ENCODE results near the gene ARHGAP18. TPM values are rescaled to one million over a fixed set of nuclear protein-coding genes. Genes with fewer than 3 reads are reported as not detected.

ARHGAP18 gene
- total RNA-seq, 1 donor from 2014 or later, result 57.9 TPM

- intact Hi-C loops (cut with DNase I), result no loop called here
- Histone ChIP-seq H3K27me3 (ENCODE audit: low read depth) (no peaks in the 10 kb centered on the region), H3K9me3 (no peaks in the 10 kb centered on the region), H3K27ac (no peak overlapping the region), H3K4me3 (no peak overlapping the region), H3K36me3 (no peaks in the 10 kb centered on the region), H3K4me1 (peaks cover 72% of the 10 kb centered on the region)
- ATAC-seq, result no peak
- TF ChIP-seq, protein P1, sequence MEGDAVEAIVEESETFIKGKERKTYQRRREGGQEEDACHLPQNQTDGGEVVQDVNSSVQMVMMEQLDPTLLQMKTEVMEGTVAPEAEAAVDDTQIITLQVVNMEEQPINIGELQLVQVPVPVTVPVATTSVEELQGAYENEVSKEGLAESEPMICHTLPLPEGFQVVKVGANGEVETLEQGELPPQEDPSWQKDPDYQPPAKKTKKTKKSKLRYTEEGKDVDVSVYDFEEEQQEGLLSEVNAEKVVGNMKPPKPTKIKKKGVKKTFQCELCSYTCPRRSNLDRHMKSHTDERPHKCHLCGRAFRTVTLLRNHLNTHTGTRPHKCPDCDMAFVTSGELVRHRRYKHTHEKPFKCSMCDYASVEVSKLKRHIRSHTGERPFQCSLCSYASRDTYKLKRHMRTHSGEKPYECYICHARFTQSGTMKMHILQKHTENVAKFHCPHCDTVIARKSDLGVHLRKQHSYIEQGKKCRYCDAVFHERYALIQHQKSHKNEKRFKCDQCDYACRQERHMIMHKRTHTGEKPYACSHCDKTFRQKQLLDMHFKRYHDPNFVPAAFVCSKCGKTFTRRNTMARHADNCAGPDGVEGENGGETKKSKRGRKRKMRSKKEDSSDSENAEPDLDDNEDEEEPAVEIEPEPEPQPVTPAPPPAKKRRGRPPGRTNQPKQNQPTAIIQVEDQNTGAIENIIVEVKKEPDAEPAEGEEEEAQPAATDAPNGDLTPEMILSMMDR (IDR thresholded peaks at IDR 0.05), result no peak
- DNase-seq, result no peak
These were observed 11.5 kb downstream of the ARHGAP18 start for GRCh38 chr6:129698430-129698829.

DNA sequence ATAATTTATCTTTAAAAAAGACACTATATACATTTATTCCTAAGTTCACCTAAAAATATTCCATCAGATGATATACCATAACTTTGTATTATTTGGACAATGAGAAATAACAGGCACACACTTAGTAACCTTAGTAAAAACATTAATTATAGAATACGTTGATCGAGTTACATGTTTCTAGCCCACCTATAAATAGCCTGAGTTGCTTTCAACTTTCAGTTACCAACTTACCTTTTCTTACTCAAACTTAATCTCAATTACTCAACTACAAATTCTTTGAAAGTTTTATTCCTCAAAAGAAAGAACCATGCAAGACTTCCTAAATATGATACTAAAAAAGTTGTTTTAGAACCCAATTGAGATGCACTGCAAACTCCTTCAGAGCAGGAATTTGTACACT is 12.2 kb downstream of the ARHGAP18 start:
- intact Hi-C loops (cut with DNase I), result no loop called here
- Histone ChIP-seq H3K9me3 (no peaks in the 10 kb centered on the region), H3K4me1 (peaks cover 75% of the 10 kb centered on the region), H3K27me3 (ENCODE audit: low read depth) (no peaks in the 10 kb centered on the region), H3K4me3 (no peak overlapping the region), H3K36me3 (no peaks in the 10 kb centered on the region), H3K27ac (no peak overlapping the region)
- TF ChIP-seq, protein P1 (IDR thresholded peaks at IDR 0.05), result no peak
- ATAC-seq (no peak), DNase-seq (no peak)

GRCh38 chr6:129696843-129697242 is 13.1 kb downstream of the ARHGAP18 start:
- H3K27me3 ChIP-seq (ENCODE audit: low read depth), result no peaks in the 10 kb centered on the region
- intact Hi-C loops (cut with DNase I), result no loop called here
- no peaks in the 10 kb centered on the region for H3K9me3 ChIP-seq
- TF ChIP-seq, protein P1 (IDR thresholded peaks at IDR 0.05), result no peak
- no peaks in the 10 kb centered on the region for H3K36me3 ChIP-seq
- no peak overlapping the region for H3K4me3 ChIP-seq
- DNase-seq (no peak), ATAC-seq (peak in 1 of 2 donors; percentile 28)
- no peak overlapping the region for H3K27ac ChIP-seq
- H3K4me1 ChIP-seq, result peaks cover 76% of the 10 kb centered on the region

GRCh38 chr6:129696028-129696418 is 14.0 kb downstream of the ARHGAP18 start:
- Histone ChIP-seq H3K27me3 (ENCODE audit: low read depth) (no peaks in the 10 kb centered on the region), H3K4me1 (peaks cover 73% of the 10 kb centered on the region), H3K27ac (no peak overlapping the region), H3K4me3 (no peak overlapping the region), H3K36me3 (no peaks in the 10 kb centered on the region), H3K9me3 (no peaks in the 10 kb centered on the region)
- intact Hi-C loops (cut with DNase I), result no loop called here
- TF ChIP-seq, protein P1 (IDR thresholded peaks at IDR 0.05), result no peak
- no peak for DNase-seq
- ATAC-seq, result no peak

- Histone ChIP-seq H3K27me3 (ENCODE audit: low read depth) (no peaks in the 10 kb centered on the region), H3K36me3 (no peaks in the 10 kb centered on the region), H3K4me3 (no peak overlapping the region), H3K27ac (peak overlapping the region; percentile 12), H3K9me3 (no peaks in the 10 kb centered on the region), H3K4me1 (peaks cover 69% of the 10 kb centered on the region)
- intact Hi-C loops (cut with DNase I), result no loop called here
- TF ChIP-seq, protein P1 (IDR thresholded peaks at IDR 0.05), result no peak
- DNase-seq (no peak), ATAC-seq (no peak)
These were observed 14.5 kb downstream of the ARHGAP18 start for GRCh38 chr6:129695373-129696027.
